Stomach (tissue), 19 donors: ENCODE results near the gene ZC3H13. TPM values are rescaled to one million over a fixed set of nuclear protein-coding genes. Genes with fewer than 3 reads are reported as not detected.
A peak's percentile ranks its signal among the peaks of the same experiment; 100 is the strongest.

Source experiments
- DNase-seq, 2 donors: peaks; one replicate each; pipeline versions ENCODE4 v3.0.0 to v3.0.0-alpha.2; 2013 to 2019
- H3K27ac ChIP-seq, 5 donors: fragments of 200-600 bp in 4 of 5; sonication (generic) in 4 of 5; one replicate each; pipeline ENCODE4 v1.5.1; 2013 to 2019; ENCODE audit warnings: mild to moderate bottlenecking in 1 of 5, moderate library complexity in 1 of 5
- H3K27me3 ChIP-seq, 3 donors: fragments of 200-600 bp; sonication (generic); one replicate each; pipeline ENCODE4 v1.5.1; 2017 to 2019; ENCODE audit warnings: mixed run types in 1 of 3
- H3K36me3 ChIP-seq, 4 donors: fragments of 200-600 bp; sonication (generic); 1 replicate in 3 of 4; 2 replicates in 1 of 4; pipeline ENCODE4 v1.5.1; 2016 to 2019
- H3K4me1 ChIP-seq, 4 donors: fragments of 200-600 bp; sonication (generic); one replicate each; pipeline ENCODE4 v1.5.1; 2016 to 2019
- H3K4me3 ChIP-seq, 4 donors: fragments of 200-600 bp; sonication (generic) in 3 of 4; one replicate each; pipeline ENCODE4 v1.5.1; 2016 to 2019; ENCODE audit warnings: mild to moderate bottlenecking in 1 of 4
- H3K9me3 ChIP-seq, 4 donors: fragments of 200-600 bp; sonication (generic); one replicate each; pipeline ENCODE4 v1.5.1; 2016 to 2019
- CTCF ChIP-seq, 7 experiments: fragments of 450-650 bp in 4 of 7; fragments of 200-600 bp in 3 of 7; sonication (generic) in 3 of 7; IDR thresholded peaks; one replicate each; pipeline ENCODE4 v1.5.1; 2016 to 2019; ENCODE audit warnings: antibody characterized with exemption in 7 of 7, control low read depth in 2 of 7, mild to moderate bottlenecking in 1 of 7
- EP300 ChIP-seq: sonication (generic); formaldehyde crosslinking; IDR thresholded peaks from one replicate; pipeline ENCODE4 v1.6.1; 2017; ENCODE audit warnings: antibody characterized with exemption
- POLR2A ChIP-seq, 4 donors: fragments of 450-650 bp; IDR thresholded peaks; one replicate each; pipeline ENCODE4 v1.6.1; 2016; ENCODE audit warnings: antibody characterized with exemption in 4 of 4, control low read depth in 2 of 4, mild to moderate bottlenecking in 1 of 4, moderate library complexity in 1 of 4
- POLR2AphosphoS5 ChIP-seq, 3 donors: sonication (generic); formaldehyde crosslinking; IDR thresholded peaks; one replicate each; pipeline ENCODE4 v1.6.1; 2016; ENCODE audit warnings: antibody characterized with exemption in 3 of 3
- WGBS, 5 donors: extraction: QIAGEN DNeasy Blood & Tissue Kit in 3 of 5; methylation state at CpG; one replicate each; pipeline versions ENCODE4 v1.1.5 to v1.1.7; 2013 to 2018; 5-methylcytosine and 5-hydroxymethylcytosine counted together
- intact Hi-C: fragments of 100-400 bp; cut with DNase I; formaldehyde crosslinking; loops from one replicate; pipeline ENCODE4 v1.15.1; 2023; ENCODE audit warnings: low total_unique reads
- long read RNA-seq, 10 donors: transcript quantifications; one replicate each; lab custom pipeline, GENCODE V29; 2026
- polyA plus RNA-seq, 3 donors: library from polyadenylated mRNA; stranded (reverse); fragments of 200-250 nt; gene quantifications; one replicate each; pipeline ENCODE4 v1.2.3, GENCODE V29; 2013
- total RNA-seq, 5 donors: library from RNA; depleted of rRNA; stranded (reverse); fragments of >200 nt; gene quantifications; one replicate each; pipeline versions ENCODE4 v1.1.0 to v1.2.3, GENCODE V29; 2014 to 2016
- donor health status: healthy with polysubstance abuse.
- donor health status: Bipolar disorder and iron deficiency.
- donor health status: healthy.

Gene ZC3H13
- 10 to 100 TPM; 13.9 to 67.1 (median 23.7) TPM for total RNA-seq
- 10 to 100 TPM in 1 of 3 donors, 1 to 10 TPM in 2; 8.5 to 11.7 (median 8.9) TPM for polyA plus RNA-seq
- long read RNA-seq, donor 1: 0 reads
- long read RNA-seq, donor 2, partial matches to known transcripts: 0 of 1 reads
- long read RNA-seq, donor 2, other reads (novel, unspliced or antisense): 0 of 1 reads
- long read RNA-seq, donor 3: 0 reads
- long read RNA-seq, donor 4: 0 reads
- long read RNA-seq, donor 5, partial matches to known transcripts: 24 of 30 reads
- long read RNA-seq, donor 5, other reads (novel, unspliced or antisense): 6 of 30 reads
- long read RNA-seq, donor 6, partial matches to known transcripts: 23 of 23 reads
- long read RNA-seq, donor 6, other reads (novel, unspliced or antisense): 0 of 23 reads
- long read RNA-seq, donor 7, partial matches to known transcripts: 5 of 6 reads
- long read RNA-seq, donor 7, other reads (novel, unspliced or antisense): 0 of 6 reads
- long read RNA-seq, donor 8, partial matches to known transcripts: 17 of 17 reads
- long read RNA-seq, donor 8, other reads (novel, unspliced or antisense): 0 of 17 reads
- long read RNA-seq, donor 9, partial matches to known transcripts: 27 of 27 reads
- long read RNA-seq, donor 9, other reads (novel, unspliced or antisense): 0 of 27 reads
- long read RNA-seq, donor 10: 0 reads

DNA sequence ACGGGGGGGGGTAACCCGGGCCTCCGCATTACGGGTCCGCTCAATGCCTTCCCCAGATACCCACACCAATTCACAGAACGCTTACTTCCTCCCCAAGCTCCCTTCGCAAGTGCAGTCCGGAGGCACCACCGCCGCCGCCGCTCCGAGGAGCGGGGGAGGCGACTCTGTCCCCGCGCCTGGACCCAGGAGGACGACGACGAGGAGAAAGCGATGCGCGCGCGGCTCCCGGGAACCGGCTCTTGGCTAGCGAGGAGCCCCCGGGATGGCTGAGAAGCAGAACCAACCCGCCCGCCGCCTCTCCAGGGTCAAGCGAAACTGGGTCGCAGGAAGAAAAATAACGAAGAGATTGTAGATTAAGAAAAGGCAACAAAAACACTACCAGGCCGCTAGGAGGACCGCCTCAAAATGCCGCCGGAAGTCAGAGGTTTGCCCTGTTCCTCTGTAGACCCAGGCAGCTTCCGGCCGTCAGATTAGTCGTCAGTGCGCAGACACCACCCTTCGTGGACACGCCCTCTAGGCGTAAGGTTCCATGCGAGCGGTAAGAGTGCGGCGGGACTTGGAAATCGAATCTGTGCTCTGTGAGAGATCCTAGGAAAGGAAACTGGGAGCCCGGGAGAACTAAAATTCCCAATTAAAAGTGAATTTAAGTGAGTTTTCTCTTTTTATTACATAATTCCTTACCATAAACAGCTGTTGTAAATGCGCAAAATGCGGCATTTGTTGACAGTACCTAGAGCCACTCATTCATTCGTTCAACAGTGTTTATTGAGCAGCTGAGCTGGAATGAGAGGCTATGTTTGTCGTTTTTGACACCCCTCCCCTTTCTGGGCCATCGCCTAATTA, at the start of gene ZC3H13:
Gene ZC3H13 (minus strand): TSS at position 428 of the 843 bp plus-strand sequence. CDS start 7,239 bp downstream, outside the sequence.
- peaks cover 10 to 39% (median 29%) of the 10 kb centered on the region in 4 donors for H3K4me1 ChIP-seq
- intact Hi-C loops: no loop called here
- H3K9me3 ChIP-seq: no peaks in the 10 kb centered on the region
- no peaks in the 10 kb centered on the region for H3K36me3 ChIP-seq
- 0% methylated on average over 45 to 57 of the region's 57 CpGs for WGBS, 5 donors
- peak within 1 kb of the TSS; percentile 87 to 97 (median 96) for H3K27ac ChIP-seq
- peak; percentile 95 to 99 for DNase-seq
- TF ChIP-seq EP300: no peak
- TF ChIP-seq CTCF (IDR thresholded peaks at IDR 0.05): peak in 4 of 7 experiments; percentile 16 to 53 (median 34)
- TF ChIP-seq POLR2AphosphoS5 (IDR thresholded peaks at IDR 0.05): peak; percentile 82 to 93 (median 85)
- TF ChIP-seq POLR2A (IDR thresholded peaks at IDR 0.05): peak in 1 of 4 donors; percentile 24
- H3K27me3 ChIP-seq: no peaks in the 10 kb centered on the region
- peak within 1 kb of the TSS; percentile 79 to 90 (median 85) for H3K4me3 ChIP-seq

- Histone ChIP-seq H3K9me3 (no peaks in the 10 kb centered on the region), H3K27me3 (no peaks in the 10 kb centered on the region), H3K4me1 (peaks cover 0 to 6% (median 2%) of the 10 kb centered on the region in 4 donors), H3K36me3 (no peaks in the 10 kb centered on the region), H3K27ac (no peak overlapping the region), H3K4me3 (no peak overlapping the region)
- DNase-seq: no peak
- TF ChIP-seq POLR2A (IDR thresholded peaks at IDR 0.05) (no peak), EP300 (no peak), POLR2AphosphoS5 (IDR thresholded peaks at IDR 0.05) (no peak), CTCF (IDR thresholded peaks at IDR 0.05) (no peak)
- intact Hi-C loops: no loop called here
Observed at GRCh38 chr13:46102255-46102605, 49.7 kb upstream of the ZC3H13 start.

DNA sequence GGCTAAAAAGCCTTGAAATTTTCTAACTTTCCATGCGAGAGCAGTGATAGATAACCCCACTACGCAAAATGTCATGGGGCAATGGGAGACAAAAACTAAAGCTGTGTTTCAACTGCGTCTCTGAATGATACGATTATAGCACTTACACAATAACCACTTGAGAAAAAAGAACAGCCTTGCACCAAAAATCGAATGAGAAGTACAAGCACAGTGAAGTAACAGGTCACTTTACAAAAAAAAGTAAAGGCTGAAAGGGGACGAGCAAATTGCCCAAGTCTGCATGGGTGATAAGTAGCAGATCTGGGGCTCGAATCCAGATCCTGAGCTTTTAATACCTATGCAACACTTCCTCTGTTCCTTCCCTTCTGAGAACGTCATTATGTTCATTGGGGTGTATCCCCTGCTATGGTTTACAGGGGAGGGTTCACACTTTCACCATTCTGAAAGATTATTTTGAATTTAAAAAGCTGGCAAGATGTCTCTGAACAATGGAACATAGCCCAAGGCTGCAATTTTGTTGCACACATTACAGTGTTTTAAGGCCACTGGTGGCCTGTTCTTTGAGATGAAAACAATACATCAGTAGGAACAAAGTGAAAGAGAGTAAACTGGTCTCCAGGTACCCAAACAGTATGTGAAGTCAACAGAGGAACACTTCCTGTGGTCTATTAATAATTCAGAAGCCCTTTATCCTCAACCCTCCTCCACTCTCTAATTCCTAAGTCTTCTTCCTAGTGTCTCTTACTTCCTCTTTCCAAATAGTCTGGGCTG, 49.1 kb upstream of the ZC3H13 start:
- no peak overlapping the region for H3K4me3 ChIP-seq
- no peaks in the 10 kb centered on the region for H3K36me3 ChIP-seq
- H3K27me3 ChIP-seq: no peaks in the 10 kb centered on the region
- WGBS, 5 donors: 62 to 74% (median 71%) methylated on average over 8 of the region's 8 CpGs
- no peak for DNase-seq
- no peak for TF ChIP-seq POLR2A (IDR thresholded peaks at IDR 0.05)
- no peak for TF ChIP-seq POLR2AphosphoS5 (IDR thresholded peaks at IDR 0.05)
- no peak for TF ChIP-seq CTCF (IDR thresholded peaks at IDR 0.05)
- no peak for TF ChIP-seq EP300
- no peaks in the 10 kb centered on the region for H3K9me3 ChIP-seq
- H3K27ac ChIP-seq: no peak overlapping the region
- intact Hi-C loops: no loop called here
- H3K4me1 ChIP-seq: peaks cover 0 to 6% (median 2%) of the 10 kb centered on the region in 4 donors
